Left lung (tissue), 10 donors: ENCODE data around the gene AANAT. TPM values are rescaled to one million over a fixed set of nuclear protein-coding genes. Genes with fewer than 3 reads are reported as not detected.

Experiments used
- ATAC-seq: fragments of 200-7000 bp; cut with Tn5 transposase; one replicate; pipeline ENCODE4 v1.9.1; 2020; ENCODE audit warnings: moderate library complexity
- DNase-seq, 4 donors: peaks; one replicate each; pipeline ENCODE4 v3.0.0-alpha.2; 2013 to 2020
- H3K27ac ChIP-seq, 2 donors: fragments of 200-600 bp; sonication (generic) in 1 of 2; one replicate each; pipeline versions ENCODE4 v1.5.0 to v1.8.0; 2020 to 2021
- H3K27me3 ChIP-seq, 2 donors: fragments of 200-600 bp; sonication (generic) in 1 of 2; one replicate each; pipeline versions ENCODE4 v1.5.0 to v1.8.0; 2020 to 2021
- H3K36me3 ChIP-seq, 2 donors: fragments of 200-600 bp; sonication (generic) in 1 of 2; one replicate each; pipeline versions ENCODE4 v1.5.0 to v1.8.0; 2020 to 2021
- H3K4me1 ChIP-seq, 2 donors: fragments of 200-600 bp; one replicate each; pipeline ENCODE4 v1.8.0; 2021
- H3K4me3 ChIP-seq, 2 donors: fragments of 200-600 bp; sonication (generic) in 1 of 2; one replicate each; pipeline versions ENCODE4 v1.5.0 to v1.8.0; 2020 to 2021; ENCODE audit warnings: mild to moderate bottlenecking in 1 of 2
- H3K9me3 ChIP-seq, 2 donors: fragments of 200-600 bp; sonication (generic) in 1 of 2; one replicate each; pipeline versions ENCODE4 v1.5.0 to v1.8.0; 2020 to 2021
- CTCF ChIP-seq, 2 donors: fragments of 200-600 bp; sonication (generic) in 1 of 2; IDR thresholded peaks; one replicate each; pipeline versions ENCODE4 v1.5.0 to v1.8.0; 2021; ENCODE audit warnings: antibody characterized with exemption in 2 of 2
- intact Hi-C, 2 donors: fragments of 100-400 bp; cut with DNase I; formaldehyde crosslinking; loops; one replicate each; pipeline versions ENCODE4 v1.11.2 to v1.14.2; 2022
- polyA plus RNA-seq, 6 donors: library from polyadenylated mRNA; unstranded; fragments of 120-200 nt; gene quantifications; one replicate each; pipeline ENCODE4 v1.2.1, GENCODE V29; 2013; ENCODE audit not compliant: insufficient read length in 6 of 6
- total RNA-seq, 2 donors: library from RNA; stranded (reverse); fragmentation: NEBNext Ultra II Directional; extraction: Animal tissue kit (Norgen Biotek cat#: 25700); gene quantifications; one replicate each; pipeline ENCODE4 v1.2.1, GENCODE V29; 2021
- donor health status: DM: no; HTN: yes; CAD: no.
- donor health status: DM: no; HTN: no; CAD: no.

AANAT gene
- total and polyA plus RNA-seq, 8 donors: 0.10 to 0.23 (median 0.18) TPM; not detected in 3

- Histone ChIP-seq H3K27me3 (no peaks in the 10 kb centered on the region), H3K9me3 (no peaks in the 10 kb centered on the region), H3K4me3 (peak overlapping the region in 1 of 2 donors; percentile 32), H3K27ac (peak overlapping the region; percentile 80 to 97), H3K36me3 (peaks cover 0 to 15% of the 10 kb centered on the region in 2 donors), H3K4me1 (peaks cover 18 to 93% of the 10 kb centered on the region in 2 donors)
- DNase-seq (peak in 2 of 4 donors; percentile 90 to 94), ATAC-seq (peak; percentile 73)
- intact Hi-C loops: no loop called here
- TF ChIP-seq CTCF (IDR thresholded peaks at IDR 0.05): no peak
Observed at GRCh38 chr17:76492989-76493501, 25.6 kb downstream of the AANAT start.

- Histone ChIP-seq H3K4me3 (peak overlapping the region in 1 of 2 donors; percentile 32), H3K9me3 (no peaks in the 10 kb centered on the region), H3K27me3 (no peaks in the 10 kb centered on the region), H3K4me1 (peaks cover 23 to 97% of the 10 kb centered on the region in 2 donors), H3K36me3 (peaks cover 0 to 15% of the 10 kb centered on the region in 2 donors), H3K27ac (peak overlapping the region; percentile 80 to 97)
- ATAC-seq (no peak), DNase-seq (no peak)
- TF ChIP-seq CTCF (IDR thresholded peaks at IDR 0.05): no peak
- intact Hi-C loops: no loop called here
Observed at GRCh38 chr17:76493505-76494167, 26.2 kb downstream of the AANAT start.

GRCh38 chr17:76495663-76496400 lies 28.4 kb downstream of the AANAT start:
- ATAC-seq (no peak), DNase-seq (no peak)
- no peak for TF ChIP-seq CTCF (IDR thresholded peaks at IDR 0.05)
- no peak overlapping the region for H3K4me3 ChIP-seq
- intact Hi-C loops: no loop called here
- no peaks in the 10 kb centered on the region for H3K9me3 ChIP-seq
- peaks cover 36 to 96% of the 10 kb centered on the region in 2 donors for H3K4me1 ChIP-seq
- H3K36me3 ChIP-seq: peaks cover 0 to 15% of the 10 kb centered on the region in 2 donors
- H3K27ac ChIP-seq: peak overlapping the region in 1 of 2 donors; percentile 97
- no peaks in the 10 kb centered on the region for H3K27me3 ChIP-seq

DNA sequence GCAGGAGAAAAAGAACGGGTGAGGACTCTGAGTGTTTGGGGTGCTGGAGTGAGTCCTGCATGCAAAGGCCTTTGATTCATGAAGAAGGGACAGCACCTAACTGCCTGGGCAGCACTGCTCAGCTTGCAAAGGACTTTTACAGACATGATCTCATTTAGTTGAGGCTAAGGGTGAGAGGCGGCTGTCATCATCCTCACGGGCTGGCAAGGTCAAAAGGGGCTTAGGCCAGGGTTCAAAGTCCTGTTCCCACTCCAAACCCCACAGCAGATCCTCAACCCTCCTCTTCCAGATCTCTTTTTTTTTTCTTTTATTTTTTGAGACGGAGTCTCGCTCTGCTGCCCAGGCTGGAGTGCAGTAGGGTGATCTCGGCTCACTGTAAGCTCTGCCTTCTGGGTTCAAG lies 29.1 kb downstream of the AANAT start:
- DNase-seq: no peak
- Histone ChIP-seq H3K27me3 (no peaks in the 10 kb centered on the region), H3K4me1 (peaks cover 36 to 91% of the 10 kb centered on the region in 2 donors), H3K9me3 (no peaks in the 10 kb centered on the region), H3K36me3 (peaks cover 0 to 15% of the 10 kb centered on the region in 2 donors), H3K27ac (peak overlapping the region in 1 of 2 donors; percentile 97), H3K4me3 (no peak overlapping the region)
- ATAC-seq: no peak
- no peak for TF ChIP-seq CTCF (IDR thresholded peaks at IDR 0.05)
- intact Hi-C loops: no loop called here

DNA sequence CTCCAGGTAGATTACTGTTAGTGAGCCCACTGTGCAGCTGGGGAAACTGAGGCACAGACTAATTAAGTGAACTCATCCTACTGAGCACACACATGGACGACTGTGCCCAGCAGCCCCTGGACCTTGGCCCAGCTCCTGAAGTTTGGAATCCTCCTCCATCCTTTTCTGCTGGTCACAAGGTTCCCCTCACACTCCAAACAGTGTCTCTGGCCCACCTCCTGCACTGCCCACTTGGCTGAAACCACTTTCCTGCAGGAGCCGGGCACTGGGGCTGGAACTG lies 30.2 kb downstream of the AANAT start:
- peaks cover 45 to 91% of the 10 kb centered on the region in 2 donors for H3K4me1 ChIP-seq
- intact Hi-C loops: no loop called here
- ATAC-seq: no peak

More for the DNA sequence above, 30.2 kb downstream of the AANAT start:
- DNase-seq: no peak
- peaks cover 0 to 15% of the 10 kb centered on the region in 2 donors for H3K36me3 ChIP-seq
- H3K27me3 ChIP-seq: no peaks in the 10 kb centered on the region
- peak overlapping the region in 1 of 2 donors; percentile 25 for H3K4me3 ChIP-seq
- peak overlapping the region; percentile 79 for H3K27ac ChIP-seq
- no peak for TF ChIP-seq CTCF (IDR thresholded peaks at IDR 0.05)
- H3K9me3 ChIP-seq: no peaks in the 10 kb centered on the region
